GM21360 (cell line): ENCODE results near the gene RXRA.
A peak's percentile ranks its signal among the peaks of the same experiment; 100 is the strongest.

Source experiments
- ATAC-seq: cut with Tn5 transposase; IDR thresholded peaks from one replicate; pipeline ENCODE4 v1.9.1; 2021; ENCODE audit warnings: mild to moderate bottlenecking, moderate library complexity; ENCODE audit not compliant: unreplicated experiment

RXRA gene

DNA sequence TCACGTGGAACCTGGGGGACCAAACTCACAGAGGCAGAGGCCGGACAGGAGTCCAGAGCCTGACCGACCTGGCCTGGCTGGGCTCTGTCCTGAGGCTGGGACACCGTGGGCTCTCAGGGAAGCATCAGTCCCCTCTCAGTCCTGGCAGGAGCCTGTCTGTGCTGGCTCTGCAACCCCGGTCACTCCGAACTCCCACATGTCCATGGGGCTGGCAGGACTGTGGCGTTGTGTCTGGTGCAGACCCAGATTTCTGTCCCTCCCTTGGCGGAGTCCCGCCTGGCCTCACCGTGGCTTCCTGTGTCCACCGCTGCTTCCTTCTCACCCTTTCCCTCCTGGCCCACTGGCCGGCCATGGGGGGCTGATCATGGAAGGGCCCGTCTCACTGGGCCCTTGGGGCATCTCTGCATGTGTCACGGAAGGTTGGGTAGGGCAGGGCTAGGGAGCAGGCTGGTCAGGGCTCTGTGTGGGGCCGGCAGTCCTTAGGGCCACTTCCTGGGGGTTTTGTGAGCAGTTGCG, 68.8 kb downstream of the RXRA start:
- no peak for ATAC-seq

DNA sequence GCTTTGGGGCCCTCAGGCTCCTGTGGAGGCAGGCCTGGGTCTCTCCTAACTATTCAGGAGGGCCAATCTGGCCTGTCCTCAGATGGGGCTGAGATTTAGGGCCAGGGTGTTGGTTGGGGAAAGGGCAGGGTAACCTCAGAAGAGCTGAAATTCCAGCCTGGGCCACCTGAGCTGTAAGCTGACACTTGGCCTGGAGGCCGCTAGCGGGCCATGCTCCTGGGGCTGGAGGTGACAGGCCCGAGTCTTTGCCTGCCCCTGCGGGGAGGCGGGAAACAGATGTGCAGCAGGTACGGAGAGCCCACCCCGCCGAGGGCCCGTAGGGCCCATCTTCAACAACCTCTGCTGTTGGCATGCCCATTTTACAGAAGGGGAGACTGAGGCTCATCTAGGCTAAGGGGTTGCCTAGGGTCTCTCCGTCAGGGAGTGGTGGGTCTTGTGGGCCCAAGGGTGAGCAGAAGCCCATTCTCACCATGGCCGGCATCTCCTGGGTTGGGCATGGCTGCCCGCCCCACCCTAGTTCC, 69.5 kb downstream of the RXRA start:
- no peak for ATAC-seq

GRCh38 chr9:134396258-134396742, 70.0 kb downstream of the RXRA start:
- ATAC-seq, result no peak

DNA sequence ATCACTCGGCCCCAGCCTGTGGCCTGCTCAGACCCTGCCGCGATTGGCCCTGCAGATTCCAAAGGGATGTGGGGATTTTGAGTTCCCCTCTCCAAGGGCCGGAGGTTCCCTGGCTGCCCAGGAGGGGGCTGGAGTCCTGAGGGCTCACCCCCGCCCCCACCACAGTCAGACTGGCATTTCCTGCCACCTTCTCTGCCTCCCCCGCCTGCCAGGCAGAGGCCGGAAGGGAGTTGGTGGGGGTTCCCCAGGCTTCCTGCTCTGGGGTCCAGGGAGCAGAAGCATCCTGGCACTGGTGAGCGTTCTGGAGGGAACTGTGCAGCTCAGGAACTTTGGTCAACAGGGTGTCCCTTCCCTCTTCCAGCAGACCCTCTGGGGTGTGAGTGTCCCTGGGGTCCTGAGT, 70.6 kb downstream of the RXRA start:
- no peak for ATAC-seq

GRCh38 chr9:134398756-134399155, 72.5 kb downstream of the RXRA start:
- no peak for ATAC-seq

DNA sequence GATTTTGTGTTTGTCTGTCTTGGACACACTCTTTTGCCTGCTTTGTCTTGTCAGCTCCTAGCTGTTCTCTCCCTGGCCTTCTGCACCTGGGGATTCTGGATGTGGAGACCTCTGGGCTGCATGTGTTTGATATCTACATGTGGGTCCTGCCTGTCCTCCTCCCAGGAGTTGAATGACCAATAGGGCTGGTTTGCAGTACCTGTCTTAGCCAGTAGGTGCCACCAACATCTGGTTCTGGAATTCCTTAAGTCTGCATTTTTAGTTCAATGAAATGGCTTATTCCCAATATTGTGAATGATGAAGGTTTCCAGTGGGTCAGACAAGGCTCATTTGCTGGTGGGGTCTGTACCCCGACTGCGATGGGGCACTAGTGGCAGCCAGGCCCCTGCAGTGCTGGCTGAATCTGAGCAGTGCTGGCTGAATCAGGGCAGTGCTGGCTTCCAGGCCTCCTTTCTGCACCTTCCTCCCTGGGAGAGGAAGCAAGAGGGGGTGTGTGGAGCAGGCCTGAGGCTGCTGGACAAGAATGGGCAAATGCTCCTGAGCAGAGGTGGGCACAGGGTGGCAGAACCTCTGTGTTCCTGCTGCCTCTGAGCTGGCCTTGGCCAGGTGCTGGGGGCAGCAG, 73.3 kb downstream of the RXRA start:
- ATAC-seq, result no peak

- ATAC-seq, result no peak
Measured at GRCh38 chr9:134400283-134400682, 74.0 kb downstream of the RXRA start.

DNA sequence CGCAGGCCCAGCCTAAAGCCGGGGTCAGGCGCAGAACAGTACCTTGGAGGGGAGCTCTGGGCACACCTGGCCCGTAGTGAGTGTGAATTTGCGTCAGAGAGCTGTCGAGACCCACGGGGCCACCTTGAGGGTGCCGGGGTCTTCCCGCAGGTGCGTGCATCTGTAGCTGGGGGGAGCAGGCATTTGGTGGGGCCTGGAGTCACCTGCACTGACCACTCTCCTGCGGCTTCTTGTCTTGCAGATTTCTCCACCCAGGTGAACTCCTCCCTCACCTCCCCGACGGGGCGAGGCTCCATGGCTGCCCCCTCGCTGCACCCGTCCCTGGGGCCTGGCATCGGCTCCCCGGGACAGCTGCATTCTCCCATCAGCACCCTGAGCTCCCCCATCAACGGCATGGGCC, 75.1 kb downstream of the RXRA start:
- no peak for ATAC-seq

DNA sequence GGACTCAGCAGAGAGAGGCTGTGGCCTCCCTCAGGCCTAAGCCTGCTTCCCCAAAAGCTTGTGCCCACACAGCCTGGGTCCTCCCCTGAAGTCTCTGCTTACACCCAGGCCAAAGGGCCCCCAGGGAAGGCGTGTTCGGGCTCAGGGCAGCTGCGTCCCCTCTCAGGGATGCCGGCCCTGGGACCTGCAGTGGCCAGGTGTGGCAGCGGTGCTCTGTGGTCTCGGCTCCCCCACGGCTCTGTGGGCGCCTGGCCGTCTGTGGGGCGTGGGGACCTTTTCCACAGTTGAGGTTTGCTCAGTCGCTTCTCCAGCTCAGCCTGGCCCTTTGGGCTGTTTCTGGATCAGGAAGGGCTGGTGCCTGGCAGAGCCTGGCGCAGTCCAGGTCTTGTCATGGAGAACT, 75.9 kb downstream of the RXRA start:
- ATAC-seq, result no peak

DNA sequence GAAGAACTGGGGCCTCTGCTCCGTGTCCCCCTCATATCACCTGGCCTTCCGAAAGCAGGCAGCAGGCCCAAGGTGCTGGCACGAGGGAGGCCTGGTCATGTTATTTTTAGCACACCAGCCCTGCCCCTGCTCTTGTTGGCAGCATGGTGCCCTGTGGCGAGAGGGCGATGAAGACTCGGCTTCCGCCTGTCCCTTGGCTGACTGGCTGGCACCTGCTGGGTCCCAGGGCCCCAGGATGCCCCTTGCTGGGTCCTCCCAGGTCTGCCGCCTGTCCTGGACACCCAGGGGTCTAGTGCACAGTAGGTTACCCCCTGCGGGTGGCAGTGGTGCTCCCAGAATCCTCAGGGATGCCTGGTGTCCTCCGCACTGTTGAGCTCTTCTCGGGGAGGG, 77.0 kb downstream of the RXRA start:
- no peak for ATAC-seq

DNA sequence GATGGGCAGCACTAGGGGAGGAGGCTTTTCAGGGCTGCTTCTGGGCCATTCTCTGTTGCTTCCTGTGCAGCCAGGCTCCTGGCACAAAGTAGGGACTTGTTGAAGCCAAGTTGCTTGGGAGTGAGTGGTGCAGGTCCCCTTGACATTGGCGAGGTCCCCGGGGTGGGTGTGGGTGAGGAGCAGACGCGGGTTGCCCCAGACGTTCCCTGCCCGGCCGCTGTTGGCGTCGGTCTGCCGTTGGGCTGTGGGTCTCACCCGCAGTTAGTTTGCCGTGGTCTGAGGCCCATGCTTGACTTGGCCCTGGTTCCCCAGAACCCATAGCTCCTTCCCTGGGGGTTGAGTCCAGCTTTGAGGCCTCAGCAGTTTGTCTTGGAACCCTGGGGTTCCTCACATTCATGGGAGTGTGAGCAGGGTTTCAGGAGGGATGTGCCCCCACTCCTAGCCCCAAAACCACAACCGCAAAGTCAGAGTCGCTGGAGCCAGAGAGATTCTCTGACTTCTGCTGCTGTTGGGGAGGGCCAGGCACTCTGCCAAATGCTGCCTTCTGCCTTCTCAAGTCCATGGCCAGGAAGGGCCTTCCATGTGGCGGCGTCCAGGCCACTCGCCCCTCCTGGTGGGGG, 77.5 kb downstream of the RXRA start:
- ATAC-seq, result no peak

GRCh38 chr9:134404376-134405358, 78.4 kb downstream of the RXRA start:
- ATAC-seq, result no peak

GRCh38 chr9:134405527-134405926, 79.3 kb downstream of the RXRA start:
- ATAC-seq, result no peak

DNA sequence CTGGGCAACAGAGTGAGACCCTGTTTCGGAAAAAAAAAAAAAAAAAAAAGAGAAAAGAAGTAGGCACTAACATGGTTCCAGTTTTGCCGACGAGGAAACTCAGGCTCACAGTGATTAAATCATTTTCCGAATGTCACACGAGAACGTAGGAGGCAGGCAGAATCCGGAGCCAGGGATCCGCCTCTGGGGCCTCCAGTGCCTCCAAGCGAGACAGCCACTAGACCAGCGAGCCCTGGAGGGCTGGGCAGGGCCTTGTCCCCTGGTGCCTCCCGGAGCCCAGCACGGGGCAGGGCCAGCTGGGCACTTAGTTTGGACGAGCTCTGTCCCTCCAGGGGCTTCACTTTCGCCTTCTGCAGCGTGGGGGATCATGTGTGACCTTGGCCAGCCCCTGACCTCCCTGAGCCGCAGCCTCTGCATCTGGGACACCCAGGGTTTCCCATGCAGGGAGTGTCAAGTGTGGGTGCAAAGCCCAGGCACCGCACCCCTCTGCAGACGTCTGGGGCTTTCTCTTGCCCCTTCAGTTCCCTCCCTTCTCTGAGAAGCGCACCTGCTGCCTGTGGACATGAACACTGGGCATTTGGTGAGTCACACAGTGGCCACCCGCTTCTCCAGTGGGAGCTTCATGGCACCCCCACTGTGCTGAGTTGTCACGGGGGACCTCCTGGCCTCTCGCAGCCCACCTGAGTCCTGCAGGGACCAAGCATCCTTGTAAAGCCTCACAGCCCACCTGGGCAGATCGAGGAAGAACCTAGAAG, 80.3 kb downstream of the RXRA start:
- no peak for ATAC-seq

DNA sequence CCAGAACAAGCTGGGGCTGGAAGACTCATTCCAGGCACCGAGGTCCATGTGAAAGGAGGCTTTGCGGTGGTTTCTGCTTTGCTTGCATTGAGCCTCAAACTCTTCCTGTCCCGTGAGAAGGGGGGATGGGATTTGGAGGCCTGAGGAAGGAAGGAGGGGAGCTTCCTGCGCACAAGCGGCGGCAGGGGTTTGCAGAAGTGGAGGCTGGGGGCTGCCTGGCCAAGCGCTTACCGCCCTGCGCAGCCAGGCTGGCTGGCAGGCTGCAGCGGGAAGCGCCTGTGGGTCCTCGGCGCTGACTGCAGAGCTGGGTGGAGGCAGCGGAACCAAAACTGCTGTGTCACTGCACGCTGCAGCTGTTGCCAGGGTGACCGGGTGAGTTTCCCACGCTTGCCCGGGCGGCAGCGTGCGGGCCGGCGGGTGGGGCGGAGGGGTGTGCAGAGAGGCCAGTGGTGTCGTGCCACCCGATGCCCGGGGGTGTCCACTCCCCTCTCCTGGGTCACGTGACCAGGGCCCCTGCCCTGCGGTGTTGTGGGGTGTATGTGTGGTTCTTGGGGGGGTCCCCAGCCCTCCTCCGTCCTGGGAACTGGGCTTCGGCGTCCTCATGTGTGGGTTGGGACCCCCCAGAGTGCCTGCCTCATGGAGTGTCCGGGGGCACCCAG, 81.0 kb downstream of the RXRA start:
- ATAC-seq, result peak; percentile 56

DNA sequence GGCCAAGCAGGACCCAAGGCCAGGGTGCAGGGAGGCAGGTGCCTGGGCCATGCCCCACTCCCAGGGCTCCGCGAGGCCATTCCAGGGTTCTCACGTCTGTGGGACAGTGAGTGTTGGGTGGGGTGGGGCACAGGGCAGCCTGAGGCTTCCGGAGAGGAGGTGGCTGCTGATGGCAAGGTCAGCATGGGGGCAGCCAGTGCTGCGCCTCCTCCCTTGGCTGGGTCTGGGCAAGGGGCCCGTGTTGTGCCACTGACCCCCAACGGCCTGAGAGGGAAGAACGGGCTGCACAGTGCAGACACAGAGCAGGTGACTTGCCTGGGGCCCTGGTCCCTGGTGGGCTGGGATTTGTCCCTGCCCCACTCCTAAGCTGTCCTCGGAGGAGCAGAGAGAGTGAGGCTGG, 82.1 kb downstream of the RXRA start:
- ATAC-seq, result no peak

DNA sequence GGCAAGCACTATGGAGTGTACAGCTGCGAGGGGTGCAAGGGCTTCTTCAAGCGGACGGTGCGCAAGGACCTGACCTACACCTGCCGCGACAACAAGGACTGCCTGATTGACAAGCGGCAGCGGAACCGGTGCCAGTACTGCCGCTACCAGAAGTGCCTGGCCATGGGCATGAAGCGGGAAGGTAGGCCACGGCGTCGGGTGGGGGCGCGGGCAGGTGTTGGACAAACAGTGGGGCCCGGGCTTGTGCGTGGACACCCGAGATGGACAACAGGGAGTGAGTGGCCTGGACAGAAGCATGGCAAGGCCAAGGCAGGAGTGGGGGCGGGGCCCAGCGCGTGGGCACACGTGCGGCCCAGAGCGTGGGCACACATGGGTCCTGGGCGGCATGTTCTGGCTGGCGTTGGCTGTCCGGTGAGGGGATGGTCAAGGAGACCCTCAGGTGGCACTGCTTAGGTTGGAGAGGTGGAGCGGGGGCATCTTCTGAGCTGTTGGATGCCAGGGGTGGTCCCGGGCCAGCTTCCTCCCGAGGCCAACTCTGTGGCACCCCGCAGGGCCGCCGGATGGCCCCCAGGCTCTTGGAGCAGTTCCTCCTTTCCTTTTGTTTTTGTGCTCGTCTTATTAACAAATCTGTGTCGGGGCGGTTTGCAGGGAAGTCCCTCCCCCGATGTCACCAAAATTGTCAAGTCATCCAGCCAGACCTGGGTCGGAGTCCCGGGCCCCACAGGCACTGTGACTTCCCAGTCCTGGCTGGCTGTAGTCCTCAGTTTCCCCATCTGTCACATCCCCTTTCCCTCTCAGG, 82.9 kb downstream of the RXRA start:
- ATAC-seq, result no peak

GRCh38 chr9:134410071-134410834, 84.0 kb downstream of the RXRA start:
- ATAC-seq, result no peak

DNA sequence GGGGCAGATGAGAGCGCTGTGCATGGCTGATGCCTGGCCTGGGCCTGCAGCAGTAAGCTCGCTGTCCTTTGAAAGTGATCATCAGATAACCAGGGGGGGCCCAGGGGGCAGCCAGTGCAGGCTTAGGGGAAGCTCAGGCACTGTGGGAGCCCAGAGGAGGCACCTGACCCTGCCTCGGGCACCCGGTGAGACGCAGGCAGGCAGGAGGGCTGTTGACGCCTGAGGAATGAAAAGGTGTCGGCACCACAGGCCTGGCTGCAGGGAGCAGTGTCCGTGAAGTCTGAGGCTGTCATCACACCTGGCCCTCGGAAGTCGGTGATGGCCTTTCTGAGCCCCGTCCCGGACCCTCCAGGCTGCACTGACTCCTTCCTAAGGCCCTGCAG, 84.6 kb downstream of the RXRA start:
- no peak for ATAC-seq
